ENCODE data around the gene COL27A1.

COL27A1 gene

DNA sequence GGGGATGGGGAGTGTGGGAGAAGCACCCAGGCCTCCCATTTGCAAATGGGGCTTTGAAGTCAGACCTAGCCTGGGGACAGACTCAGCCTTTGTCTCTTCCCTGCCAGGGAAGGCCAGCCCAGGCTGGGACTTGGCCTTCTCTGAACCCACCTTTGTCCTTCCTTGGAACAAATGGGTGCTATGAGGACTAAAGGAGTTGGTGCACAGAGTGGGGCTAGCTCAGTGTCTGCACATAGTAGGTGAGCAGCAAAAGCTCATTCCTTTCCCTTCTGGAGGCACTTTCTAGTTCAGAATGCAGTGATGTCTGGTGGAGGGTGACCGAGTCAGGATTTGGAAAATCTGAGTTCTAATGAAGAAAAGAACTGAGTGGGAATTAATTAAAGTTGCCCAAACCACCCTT lies 37.2 kb downstream of the COL27A1 start:
- H3K9ac ChIP-seq (ENCODE audit: low read depth, low read length, poor library complexity): no peak overlapping the region
- H3K14ac ChIP-seq (ENCODE audit: low read length): no peak overlapping the region
- H4K91ac ChIP-seq (ENCODE audit: low read depth, low read length, poor library complexity): no peak overlapping the region
- no peak overlapping the region for H3K27ac ChIP-seq (replicated peaks; ENCODE audit: low read length)
- no peak overlapping the region for H2BK12ac ChIP-seq (ENCODE audit: low read length)
- H2AFZ ChIP-seq (ENCODE audit: low read length): no peak overlapping the region
- no peak overlapping the region for H3K18ac ChIP-seq (ENCODE audit: low read length)
- H4K8ac ChIP-seq (ENCODE audit: low read depth, low read length): no peak overlapping the region
- H2BK120ac ChIP-seq (ENCODE audit: low read depth, low read length): no peak overlapping the region
- no peak overlapping the region for H2AK5ac ChIP-seq (ENCODE audit: low read depth, low read length)
- H2BK5ac ChIP-seq (ENCODE audit: low read length): no peak overlapping the region
- H3K4me1 ChIP-seq (ENCODE audit: control insufficient read depth in 2 of 2, insufficient read depth in 1 of 2, low read depth in 1 of 2, low read length in 2 of 2): no peaks in the 10 kb centered on the region
- H2BK15ac ChIP-seq (ENCODE audit: low read length): no peak overlapping the region
- H3K9me3 ChIP-seq (replicated peaks in 1 of 2; ENCODE audit: control insufficient read depth in 2 of 2, insufficient read depth in 1 of 2, low read depth in 1 of 2, low read length in 2 of 2): peaks cover 5 to 10% of the 10 kb centered on the region in 2 donors
- H3K23ac ChIP-seq (ENCODE audit: low read depth, low read length, poor library complexity): no peak overlapping the region
- DNase-seq (ENCODE audit: low spot score): no peak
- no peaks in the 10 kb centered on the region for H3K27me3 ChIP-seq (ENCODE audit: control insufficient read depth in 3 of 3, insufficient read depth in 3 of 3, low read depth in 1 of 3, low read length in 3 of 3)
- peaks cover 0 to 2% of the 10 kb centered on the region in 2 donors for H3K36me3 ChIP-seq (replicated peaks in 1 of 2; ENCODE audit: control insufficient read depth in 2 of 2, insufficient read depth in 2 of 2, low read length in 2 of 2)
- WGBS, 2 donors (ENCODE audit: extremely low coverage in 2 of 2, insufficient read length in 2 of 2, insufficient replicate concordance in 1 of 2): no CpG with 5 or more reads among the region's 1 CpG
- no peak overlapping the region for H3K4me3 ChIP-seq (ENCODE audit: low read length in 2 of 2)
- no peak overlapping the region for H3K4me2 ChIP-seq (ENCODE audit: insufficient read depth, low read length, poor library complexity, severe bottlenecking)
- no peaks in the 10 kb centered on the region for H3K79me1 ChIP-seq (ENCODE audit: low read depth, low read length)
- H3K4ac ChIP-seq (ENCODE audit: low read length): no peak overlapping the region

DNA sequence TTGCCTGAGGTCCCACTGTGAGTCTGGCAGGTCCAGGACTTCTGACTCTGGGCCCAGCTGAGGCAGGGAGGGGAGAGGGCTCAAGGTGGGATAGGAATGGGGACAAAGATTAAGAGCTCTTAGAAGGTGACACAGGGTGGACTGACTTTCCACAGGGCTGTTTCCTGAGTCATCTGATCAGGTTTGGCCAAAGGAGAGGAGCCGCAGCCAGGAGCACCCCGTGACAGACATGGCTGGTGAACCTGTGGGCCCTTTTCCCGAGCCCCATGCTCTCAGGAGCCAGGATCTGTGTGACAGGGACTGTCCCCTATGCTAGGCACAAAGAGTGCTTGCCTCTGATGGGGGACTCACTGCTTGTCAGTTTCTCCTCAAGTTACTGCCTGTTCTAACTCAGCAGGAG lies 37.8 kb downstream of the COL27A1 start:
- H2AK5ac ChIP-seq (ENCODE audit: low read depth, low read length): no peak overlapping the region
- no peak overlapping the region for H3K27ac ChIP-seq (replicated peaks; ENCODE audit: low read length)
- no peak overlapping the region for H3K4ac ChIP-seq (ENCODE audit: low read length)
- no peaks in the 10 kb centered on the region for H3K4me1 ChIP-seq (ENCODE audit: control insufficient read depth in 2 of 2, insufficient read depth in 1 of 2, low read depth in 1 of 2, low read length in 2 of 2)
- H3K79me1 ChIP-seq (ENCODE audit: low read depth, low read length): no peaks in the 10 kb centered on the region
- no peak overlapping the region for H3K23ac ChIP-seq (ENCODE audit: low read depth, low read length, poor library complexity)
- H3K14ac ChIP-seq (ENCODE audit: low read length): no peak overlapping the region
- no peak overlapping the region for H4K91ac ChIP-seq (ENCODE audit: low read depth, low read length, poor library complexity)
- H3K27me3 ChIP-seq (ENCODE audit: control insufficient read depth in 3 of 3, insufficient read depth in 3 of 3, low read depth in 1 of 3, low read length in 3 of 3): no peaks in the 10 kb centered on the region
- DNase-seq (ENCODE audit: low spot score): no peak
- H4K8ac ChIP-seq (ENCODE audit: low read depth, low read length): no peak overlapping the region
- H3K4me2 ChIP-seq (ENCODE audit: insufficient read depth, low read length, poor library complexity, severe bottlenecking): no peak overlapping the region
- H3K18ac ChIP-seq (ENCODE audit: low read length): no peak overlapping the region
- no peak overlapping the region for H2BK120ac ChIP-seq (ENCODE audit: low read depth, low read length)
- H2BK5ac ChIP-seq (ENCODE audit: low read length): no peak overlapping the region
- no peak overlapping the region for H2AFZ ChIP-seq (ENCODE audit: low read length)
- H3K4me3 ChIP-seq (ENCODE audit: low read length in 2 of 2): no peak overlapping the region
- H2BK12ac ChIP-seq (ENCODE audit: low read length): no peak overlapping the region
- peaks cover 0 to 2% of the 10 kb centered on the region in 2 donors for H3K36me3 ChIP-seq (replicated peaks in 1 of 2; ENCODE audit: control insufficient read depth in 2 of 2, insufficient read depth in 2 of 2, low read length in 2 of 2)
- no CpG with 5 or more reads among the region's 3 CpGs for WGBS, 2 donors (ENCODE audit: extremely low coverage in 2 of 2, insufficient read length in 2 of 2, insufficient replicate concordance in 1 of 2)
- no peak overlapping the region for H3K9ac ChIP-seq (ENCODE audit: low read depth, low read length, poor library complexity)
- H2BK15ac ChIP-seq (ENCODE audit: low read length): no peak overlapping the region
- H3K9me3 ChIP-seq (replicated peaks in 1 of 2; ENCODE audit: control insufficient read depth in 2 of 2, insufficient read depth in 1 of 2, low read depth in 1 of 2, low read length in 2 of 2): peaks cover 3 to 6% of the 10 kb centered on the region in 2 donors

DNA sequence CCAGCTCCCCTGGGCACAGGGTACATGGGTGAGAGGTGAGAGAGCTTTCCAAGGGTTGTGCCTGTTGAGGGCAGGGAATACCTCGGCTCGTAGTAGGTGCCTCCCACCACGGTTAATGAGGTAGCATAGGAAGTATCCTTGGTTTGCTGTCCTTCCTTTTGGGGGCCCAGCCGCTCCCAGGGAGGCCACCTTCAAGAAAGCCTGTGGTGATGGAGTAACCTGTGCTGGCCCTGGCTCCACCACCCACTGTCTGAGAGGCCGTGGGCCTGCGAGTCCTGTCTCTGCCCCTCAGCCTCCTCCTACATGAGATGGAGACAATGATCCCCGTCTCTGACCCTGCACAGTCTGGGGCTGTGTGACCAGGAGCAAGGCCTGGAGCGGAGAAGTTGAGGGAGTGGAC lies 40.8 kb downstream of the COL27A1 start:
- no peak overlapping the region for H2BK15ac ChIP-seq (ENCODE audit: low read length)
- no peak overlapping the region for H4K8ac ChIP-seq (ENCODE audit: low read depth, low read length)
- peaks cover 0 to 2% of the 10 kb centered on the region in 2 donors for H3K36me3 ChIP-seq (replicated peaks in 1 of 2; ENCODE audit: control insufficient read depth in 2 of 2, insufficient read depth in 2 of 2, low read length in 2 of 2)
- H3K4me3 ChIP-seq (ENCODE audit: low read length in 2 of 2): no peak overlapping the region
- no peak overlapping the region for H4K91ac ChIP-seq (ENCODE audit: low read depth, low read length, poor library complexity)
- H3K4me2 ChIP-seq (ENCODE audit: insufficient read depth, low read length, poor library complexity, severe bottlenecking): no peak overlapping the region
- H3K4ac ChIP-seq (ENCODE audit: low read length): no peak overlapping the region
- H2AK5ac ChIP-seq (ENCODE audit: low read depth, low read length): no peak overlapping the region
- H3K9ac ChIP-seq (ENCODE audit: low read depth, low read length, poor library complexity): no peak overlapping the region
- no peak overlapping the region for H2BK5ac ChIP-seq (ENCODE audit: low read length)
- DNase-seq (ENCODE audit: low spot score): no peak
- H3K4me1 ChIP-seq (ENCODE audit: control insufficient read depth in 2 of 2, insufficient read depth in 1 of 2, low read depth in 1 of 2, low read length in 2 of 2): no peaks in the 10 kb centered on the region
- no peak overlapping the region for H3K18ac ChIP-seq (ENCODE audit: low read length)
- H2BK120ac ChIP-seq (ENCODE audit: low read depth, low read length): no peak overlapping the region
- H3K23ac ChIP-seq (ENCODE audit: low read depth, low read length, poor library complexity): peak overlapping the region; percentile 6
- H3K27ac ChIP-seq (replicated peaks; ENCODE audit: low read length): no peak overlapping the region
- H3K9me3 ChIP-seq (replicated peaks in 1 of 2; ENCODE audit: control insufficient read depth in 2 of 2, insufficient read depth in 1 of 2, low read depth in 1 of 2, low read length in 2 of 2): no peaks in the 10 kb centered on the region
- H2AFZ ChIP-seq (ENCODE audit: low read length): no peak overlapping the region
- no peaks in the 10 kb centered on the region for H3K79me1 ChIP-seq (ENCODE audit: low read depth, low read length)
- no peak overlapping the region for H2BK12ac ChIP-seq (ENCODE audit: low read length)
- no CpG with 5 or more reads among the region's 8 CpGs for WGBS, 2 donors (ENCODE audit: extremely low coverage in 2 of 2, insufficient read length in 2 of 2, insufficient replicate concordance in 1 of 2)
- no peak overlapping the region for H3K14ac ChIP-seq (ENCODE audit: low read length)
- no peaks in the 10 kb centered on the region for H3K27me3 ChIP-seq (ENCODE audit: control insufficient read depth in 3 of 3, insufficient read depth in 3 of 3, low read depth in 1 of 3, low read length in 3 of 3)

DNA sequence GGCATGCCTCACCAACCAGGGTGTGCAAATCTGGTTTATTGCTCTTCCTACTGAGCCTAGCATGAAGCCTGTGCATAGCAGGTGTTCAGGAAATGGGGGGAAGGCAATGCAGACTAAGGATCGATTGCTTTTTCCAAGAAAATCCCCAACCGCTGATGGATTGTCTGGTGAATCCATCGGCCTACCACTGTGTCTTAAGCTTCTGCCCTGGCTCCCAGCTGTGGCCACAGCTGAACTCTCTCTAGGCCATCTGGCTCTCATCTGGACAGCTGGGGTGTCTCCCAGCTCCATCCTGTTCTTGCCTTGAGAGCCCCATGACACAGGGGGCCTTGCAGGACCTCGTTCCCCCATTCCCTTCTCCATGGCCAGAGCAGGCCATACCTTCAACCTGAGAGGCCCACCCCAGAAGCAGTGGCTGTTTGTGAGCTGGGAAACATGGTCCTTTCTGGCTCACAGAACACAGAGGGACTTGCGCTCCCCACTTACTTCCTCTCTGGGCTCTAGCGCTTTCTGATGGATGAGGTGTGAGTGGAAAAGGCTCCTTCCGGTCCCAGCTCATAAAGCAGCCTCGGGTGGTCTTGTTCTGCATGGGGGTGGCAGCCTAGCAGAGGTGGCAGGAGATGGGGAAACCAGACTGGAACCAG lies 41.8 kb downstream of the COL27A1 start:
- no peak overlapping the region for H2BK15ac ChIP-seq (ENCODE audit: low read length)
- no peaks in the 10 kb centered on the region for H3K36me3 ChIP-seq (replicated peaks in 1 of 2; ENCODE audit: control insufficient read depth in 2 of 2, insufficient read depth in 2 of 2, low read length in 2 of 2)
- H3K4ac ChIP-seq (ENCODE audit: low read length): no peak overlapping the region

More for the DNA sequence above, 41.8 kb downstream of the COL27A1 start:
- Histone ChIP-seq H3K4me3 (ENCODE audit: low read length in 2 of 2) (no peak overlapping the region), H3K79me1 (ENCODE audit: low read depth, low read length) (no peaks in the 10 kb centered on the region), H2BK12ac (ENCODE audit: low read length) (no peak overlapping the region), H4K8ac (ENCODE audit: low read depth, low read length) (no peak overlapping the region), H3K18ac (ENCODE audit: low read length) (peak overlapping the region; percentile 26), H3K23ac (ENCODE audit: low read depth, low read length, poor library complexity) (no peak overlapping the region), H3K14ac (ENCODE audit: low read length) (no peak overlapping the region), H2BK5ac (ENCODE audit: low read length) (no peak overlapping the region), H3K4me2 (ENCODE audit: insufficient read depth, low read length, poor library complexity, severe bottlenecking) (no peak overlapping the region), H3K27ac (replicated peaks; ENCODE audit: low read length) (no peak overlapping the region), H2BK120ac (ENCODE audit: low read depth, low read length) (no peak overlapping the region), H3K9ac (ENCODE audit: low read depth, low read length, poor library complexity) (no peak overlapping the region), H3K9me3 (replicated peaks in 1 of 2; ENCODE audit: control insufficient read depth in 2 of 2, insufficient read depth in 1 of 2, low read depth in 1 of 2, low read length in 2 of 2) (no peaks in the 10 kb centered on the region), H2AFZ (ENCODE audit: low read length) (no peak overlapping the region), H3K27me3 (ENCODE audit: control insufficient read depth in 3 of 3, insufficient read depth in 3 of 3, low read depth in 1 of 3, low read length in 3 of 3) (no peaks in the 10 kb centered on the region), H3K4me1 (ENCODE audit: control insufficient read depth in 2 of 2, insufficient read depth in 1 of 2, low read depth in 1 of 2, low read length in 2 of 2) (no peaks in the 10 kb centered on the region), H4K91ac (ENCODE audit: low read depth, low read length, poor library complexity) (no peak overlapping the region), H2AK5ac (ENCODE audit: low read depth, low read length) (peak overlapping the region; percentile 44)
- no peak for DNase-seq (ENCODE audit: low spot score)
- WGBS, 2 donors (ENCODE audit: extremely low coverage in 2 of 2, insufficient read length in 2 of 2, insufficient replicate concordance in 1 of 2): no CpG with 5 or more reads among the region's 8 CpGs

All from neuronal stem cell (in vitro differentiated cells).